CD4-positive, CD25-positive, alpha-beta regulatory T cell (primary cell): Measurements from ENCODE around the gene CHN1. TPM values are rescaled to one million over a fixed set of nuclear protein-coding genes. Genes with fewer than 3 reads are reported as not detected.

ENCODE experiments used
- ATAC-seq, 2 donors: fragments of 150-1000 bp; cut with Tn5 transposase; one replicate each; pipeline ENCODE4 v1.10.0; 2021; ENCODE audit warnings: low read depth in 2 of 2, moderate number of reproducible peaks in 2 of 2, moderate library complexity in 1 of 2
- DNase-seq, 3 donors: peaks; one replicate each; pipeline versions ENCODE4 v3.0.0 to v3.0.0-alpha.2; 2012 to 2022; ENCODE audit warnings: mixed read lengths in 1 of 3
- H3K27ac ChIP-seq: one replicate; pipeline ENCODE4 v1.7.0; 2013; ENCODE audit warnings: mild to moderate bottlenecking, low read length; ENCODE audit not compliant: insufficient read depth, poor library complexity, severe bottlenecking
- H3K27me3 ChIP-seq: one replicate; pipeline ENCODE4 v1.7.0; 2013; ENCODE audit warnings: low read length; ENCODE audit not compliant: control insufficient read depth, insufficient read depth
- H3K36me3 ChIP-seq: one replicate; pipeline ENCODE4 v1.7.0; 2013; ENCODE audit warnings: mild to moderate bottlenecking, low read length, moderate library complexity; ENCODE audit not compliant: control insufficient read depth, insufficient read depth
- H3K4me1 ChIP-seq: 2 replicates; pipeline ENCODE4 v1.7.0; 2013; ENCODE audit warnings: mild to moderate bottlenecking, low read length; ENCODE audit not compliant: insufficient read depth, control insufficient read depth, poor library complexity, severe bottlenecking
- H3K4me3 ChIP-seq: one replicate; pipeline ENCODE4 v1.7.0; 2013; ENCODE audit warnings: low read depth, mild to moderate bottlenecking, low read length, moderate library complexity
- H3K9me3 ChIP-seq, 2 experiments: 1 replicate in 1 of 2; 2 replicates in 1 of 2; pipeline ENCODE4 v1.7.0; 2013; ENCODE audit warnings: low read length in 2 of 2, mild to moderate bottlenecking in 1 of 2, moderate library complexity in 1 of 2; ENCODE audit not compliant: control insufficient read depth in 2 of 2
- H3K27ac Mint-ChIP-seq, 3 donors: one replicate each; pipeline ENCODE4 v1.8.0; 2020 to 2022; ENCODE audit warnings: mild to moderate bottlenecking in 3 of 3, mixed read lengths in 3 of 3, moderate library complexity in 2 of 3
- H3K27me3 Mint-ChIP-seq: one replicate; pipeline ENCODE4 v1.8.0; 2022; ENCODE audit warnings: mild to moderate bottlenecking, mixed read lengths
- H3K36me3 Mint-ChIP-seq: one replicate; pipeline ENCODE4 v1.8.0; 2020; ENCODE audit warnings: mixed read lengths
- H3K4me1 Mint-ChIP-seq, 4 donors: one replicate each; pipeline ENCODE4 v1.8.0; 2020 to 2022; ENCODE audit warnings: mixed read lengths in 4 of 4, mild to moderate bottlenecking in 1 of 4
- H3K4me3 Mint-ChIP-seq, 4 donors: one replicate each; pipeline ENCODE4 v1.8.0; 2020 to 2022; ENCODE audit warnings: mild to moderate bottlenecking in 4 of 4, mixed read lengths in 4 of 4, moderate library complexity in 3 of 4
- H3K9me3 Mint-ChIP-seq, 7 donors: one replicate each; pipeline ENCODE4 v1.8.0; 2020 to 2022; ENCODE audit warnings: mixed read lengths in 7 of 7, mild to moderate bottlenecking in 3 of 7, moderate library complexity in 2 of 7
- polyA plus RNA-seq, 4 donors: library from polyadenylated mRNA; unstranded; fragments of 300-500 nt; fragmentation: Illumina TruSeq; gene quantifications; one replicate each; pipeline ENCODE4 v1.2.3, GENCODE V29; 2021
- total RNA-seq: library from RNA; stranded (reverse); gene quantifications from one replicate; pipeline ENCODE4 v1.2.3, GENCODE V29; 2022

The CHN1 gene
- 10.7 TPM for total RNA-seq
- polyA plus RNA-seq = 10 to 100 TPM in 3 of 4 donors, 1 to 10 TPM in 1; 6.6 to 17.9 (median 13.2) TPM

- peak within 1 kb of the TSS; percentile 42 for H3K4me3 ChIP-seq
Measured at GRCh38 chr2:175004980-175005732, at the start of gene CHN1. TSS of gene CHN1 (minus strand) at chr2:175005381. CDS start at chr2:175004912, 469 bp downstream.

DNA sequence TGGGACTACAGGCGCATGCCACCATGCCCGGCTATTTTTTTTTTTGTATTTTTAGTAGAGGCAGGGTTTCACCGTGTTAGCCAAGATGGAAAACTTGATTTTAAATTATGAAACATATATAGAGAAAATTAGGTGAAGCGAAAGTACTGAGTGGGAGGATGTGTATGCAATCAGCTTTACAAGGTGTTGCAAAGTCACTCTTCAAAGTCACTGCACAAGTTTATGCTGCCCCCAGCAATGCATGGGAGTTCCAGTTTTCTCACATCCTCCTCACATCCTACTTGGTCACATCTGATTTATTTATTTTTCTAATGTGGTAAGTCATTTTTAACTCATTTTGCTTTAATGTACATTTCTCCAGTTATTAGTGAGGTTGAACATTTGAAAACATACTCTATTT, 49.2 kb upstream of the CHN1 start:
- Histone ChIP-seq H3K36me3 (peaks cover 7% of the 10 kb centered on the region), H3K9me3 (no peaks in the 10 kb centered on the region), H3K4me3 (no peak overlapping the region), H3K27me3 (no peaks in the 10 kb centered on the region), H3K4me1 (no peaks in the 10 kb centered on the region), H3K27ac (no peak overlapping the region)
- no peak overlapping the region for H3K4me3 Mint-ChIP-seq
- H3K36me3 Mint-ChIP-seq = peaks cover 18% of the 10 kb centered on the region
- peaks cover 0 to 3% (median 0%) of the 10 kb centered on the region in 4 donors for H3K4me1 Mint-ChIP-seq
- ATAC-seq = no peak
- no peak overlapping the region for H3K27ac Mint-ChIP-seq
- peaks cover 4% of the 10 kb centered on the region for H3K27me3 Mint-ChIP-seq
- DNase-seq = no peak
- H3K9me3 Mint-ChIP-seq = peaks cover 0 to 3% (median 0%) of the 10 kb centered on the region in 7 donors

More at GRCh38 chr2:175004980-175005732, at the start of gene CHN1:
- Histone ChIP-seq H3K27ac (no peak within 1 kb of the TSS), H3K9me3 (no peaks in the 10 kb centered on the region), H3K4me1 (peaks cover 9% of the 10 kb centered on the region), H3K27me3 (peaks cover 42% of the 10 kb centered on the region), H3K36me3 (no peaks in the 10 kb centered on the region)
- no peaks in the 10 kb centered on the region for H3K9me3 Mint-ChIP-seq
- ATAC-seq = peak; percentile 88 to 90
- H3K27ac Mint-ChIP-seq = peak within 1 kb of the TSS in 2 of 3 donors; percentile 46 to 49
- H3K27me3 Mint-ChIP-seq = peaks cover 77% of the 10 kb centered on the region
- H3K36me3 Mint-ChIP-seq = no peaks in the 10 kb centered on the region
- H3K4me3 Mint-ChIP-seq = peak within 1 kb of the TSS; percentile 75 to 91 (median 84)
- peak; percentile 53 to 72 (median 63) for DNase-seq
- peaks cover 0 to 15% (median 0%) of the 10 kb centered on the region in 4 donors for H3K4me1 Mint-ChIP-seq

DNA sequence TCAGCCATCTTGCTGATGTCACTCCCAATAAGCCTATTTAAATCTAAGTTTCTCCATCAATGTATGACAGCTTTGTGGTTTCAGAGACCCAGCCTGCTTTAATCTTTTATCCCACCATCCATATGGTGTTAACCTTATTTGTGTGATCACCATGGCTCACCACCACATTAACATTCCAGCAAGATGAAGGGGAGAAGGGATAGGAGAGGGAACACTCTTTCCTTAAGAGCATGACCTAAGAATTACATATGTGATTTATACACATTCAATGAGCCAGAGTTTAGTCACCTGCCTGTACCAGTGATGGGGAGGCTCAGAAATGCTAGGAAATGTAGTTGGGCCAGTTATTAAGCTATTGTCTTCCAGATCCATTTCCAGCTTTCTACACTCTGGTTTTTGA, 44.5 kb upstream of the CHN1 start:
- Histone ChIP-seq H3K4me1 (no peaks in the 10 kb centered on the region), H3K4me3 (no peak overlapping the region), H3K27ac (no peak overlapping the region), H3K9me3 (no peaks in the 10 kb centered on the region), H3K36me3 (no peaks in the 10 kb centered on the region), H3K27me3 (no peaks in the 10 kb centered on the region)
- peaks cover 0 to 5% (median 0%) of the 10 kb centered on the region in 7 donors for H3K9me3 Mint-ChIP-seq
- DNase-seq (no peak), ATAC-seq (no peak)
- no peak overlapping the region for H3K27ac Mint-ChIP-seq
- H3K4me1 Mint-ChIP-seq = no peaks in the 10 kb centered on the region
- H3K36me3 Mint-ChIP-seq = peaks cover 14% of the 10 kb centered on the region
- peaks cover 4% of the 10 kb centered on the region for H3K27me3 Mint-ChIP-seq
- H3K4me3 Mint-ChIP-seq = no peak overlapping the region

- H3K4me1 ChIP-seq = no peaks in the 10 kb centered on the region
- ATAC-seq (no peak), DNase-seq (no peak)
- H3K4me1 Mint-ChIP-seq = no peaks in the 10 kb centered on the region
- peaks cover 4% of the 10 kb centered on the region for H3K27me3 Mint-ChIP-seq
- H3K4me3 ChIP-seq = no peak overlapping the region
- no peaks in the 10 kb centered on the region for H3K27me3 ChIP-seq
- no peak overlapping the region for H3K27ac ChIP-seq
- peaks cover 0 to 5% (median 0%) of the 10 kb centered on the region in 7 donors for H3K9me3 Mint-ChIP-seq
- no peaks in the 10 kb centered on the region for H3K9me3 ChIP-seq
- peaks cover 14% of the 10 kb centered on the region for H3K36me3 Mint-ChIP-seq
- no peak overlapping the region for H3K4me3 Mint-ChIP-seq
- H3K36me3 ChIP-seq = no peaks in the 10 kb centered on the region
- no peak overlapping the region for H3K27ac Mint-ChIP-seq
Measured at GRCh38 chr2:175048275-175048674, 43.1 kb upstream of the CHN1 start.

DNA sequence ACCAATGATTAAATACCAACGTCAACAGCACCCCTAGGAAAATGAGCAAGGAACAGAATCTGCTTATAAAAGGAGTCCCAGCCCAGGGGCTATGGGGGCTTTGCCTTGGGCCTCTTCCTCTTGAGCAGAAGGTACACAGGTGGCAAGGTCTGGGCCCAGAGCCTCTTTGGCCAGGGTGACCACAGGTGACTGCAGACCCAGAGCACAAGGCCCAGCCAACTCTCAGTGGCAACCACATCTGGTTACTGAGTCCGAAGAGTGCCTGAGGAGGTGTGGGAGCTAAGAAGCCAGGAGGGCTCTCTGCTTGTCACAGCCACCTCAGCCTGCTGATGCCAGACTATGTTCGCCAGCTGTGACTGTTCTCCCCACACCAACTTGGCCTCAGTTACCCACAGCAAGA, 34.3 kb upstream of the CHN1 start:
- H3K27me3 ChIP-seq = no peaks in the 10 kb centered on the region
- Mint-ChIP-seq H3K36me3 (no peaks in the 10 kb centered on the region), H3K27ac (peak overlapping the region in 1 of 3 donors; percentile 49), H3K4me1 (peaks cover 4 to 7% (median 5%) of the 10 kb centered on the region in 4 donors), H3K9me3 (peaks cover 0 to 3% (median 0%) of the 10 kb centered on the region in 7 donors), H3K27me3 (no peaks in the 10 kb centered on the region), H3K4me3 (no peak overlapping the region)
- DNase-seq (no peak), ATAC-seq (no peak)
- no peaks in the 10 kb centered on the region for H3K9me3 ChIP-seq
- H3K27ac ChIP-seq = no peak overlapping the region
- H3K4me1 ChIP-seq = no peaks in the 10 kb centered on the region
- H3K36me3 ChIP-seq = no peaks in the 10 kb centered on the region
- no peak overlapping the region for H3K4me3 ChIP-seq

DNA sequence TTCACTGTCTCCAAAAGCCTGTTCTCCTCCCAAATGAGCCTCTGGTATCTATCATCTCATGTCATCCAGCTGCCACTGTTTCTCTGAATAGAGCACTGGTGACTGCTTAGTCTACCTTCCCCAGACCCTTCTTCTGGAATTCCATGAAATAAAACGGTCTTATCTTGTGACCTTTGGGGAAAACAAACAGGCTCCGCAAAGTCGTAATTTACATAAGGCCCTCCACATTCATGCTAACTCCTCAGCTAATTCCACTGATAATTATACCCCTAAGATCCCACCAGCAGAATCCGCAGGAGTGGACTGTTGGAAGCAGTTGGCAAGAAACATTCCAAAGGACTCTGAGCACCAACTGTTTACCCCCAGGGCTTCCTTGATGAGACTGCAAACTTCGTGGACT, 33.9 kb upstream of the CHN1 start:
- H3K9me3 ChIP-seq = no peaks in the 10 kb centered on the region
- no peaks in the 10 kb centered on the region for H3K36me3 ChIP-seq
- H3K4me3 Mint-ChIP-seq = no peak overlapping the region
- no peaks in the 10 kb centered on the region for H3K27me3 ChIP-seq
- DNase-seq = no peak
- no peak for ATAC-seq
- no peaks in the 10 kb centered on the region for H3K36me3 Mint-ChIP-seq
- no peaks in the 10 kb centered on the region for H3K4me1 ChIP-seq
- peaks cover 0 to 3% (median 0%) of the 10 kb centered on the region in 7 donors for H3K9me3 Mint-ChIP-seq
- peaks cover 4 to 7% (median 5%) of the 10 kb centered on the region in 4 donors for H3K4me1 Mint-ChIP-seq
- H3K27ac ChIP-seq = no peak overlapping the region
- no peak overlapping the region for H3K27ac Mint-ChIP-seq
- H3K27me3 Mint-ChIP-seq = no peaks in the 10 kb centered on the region
- no peak overlapping the region for H3K4me3 ChIP-seq

GRCh38 chr2:175037941-175038340, 32.8 kb upstream of the CHN1 start:
- Mint-ChIP-seq H3K4me3 (no peak overlapping the region), H3K4me1 (peaks cover 4 to 7% (median 5%) of the 10 kb centered on the region in 4 donors), H3K36me3 (no peaks in the 10 kb centered on the region), H3K27ac (no peak overlapping the region), H3K9me3 (peaks cover 0 to 2% (median 0%) of the 10 kb centered on the region in 7 donors), H3K27me3 (no peaks in the 10 kb centered on the region)
- Histone ChIP-seq H3K4me1 (no peaks in the 10 kb centered on the region), H3K9me3 (no peaks in the 10 kb centered on the region), H3K27me3 (no peaks in the 10 kb centered on the region), H3K27ac (no peak overlapping the region), H3K4me3 (no peak overlapping the region), H3K36me3 (no peaks in the 10 kb centered on the region)
- ATAC-seq (no peak), DNase-seq (no peak)
